ENCODE results near the gene DAGLA. TPM values are rescaled to one million over a fixed set of nuclear protein-coding genes. Genes with fewer than 3 reads are reported as not detected.
A peak's percentile ranks its signal among the peaks of the same experiment; 100 is the strongest.

Gene DAGLA
- total RNA-seq (1 to 10 TPM; 4.1 to 7.2 (median 6.1) TPM), polyA plus RNA-seq (3.7 TPM)
- long read RNA-seq, donor 1, full-length matches to known transcripts, result 2 of 10 reads
- long read RNA-seq, donor 1, partial matches to known transcripts, result 6 of 10 reads
- long read RNA-seq, donor 1, other reads (novel, unspliced or antisense), result 2 of 10 reads
- long read RNA-seq, donor 2, full-length matches to known transcripts, result 1 of 8 reads
- long read RNA-seq, donor 2, partial matches to known transcripts, result 1 of 8 reads
- long read RNA-seq, donor 2, other reads (novel, unspliced or antisense), result 6 of 8 reads
- long read RNA-seq, donor 3, partial matches to known transcripts, result 2 of 2 reads
- long read RNA-seq, donor 3, other reads (novel, unspliced or antisense), result 0 of 2 reads
- long read RNA-seq, donor 4, full-length matches to known transcripts, result 2 of 6 reads
- long read RNA-seq, donor 4, partial matches to known transcripts, result 0 of 6 reads
- long read RNA-seq, donor 4, other reads (novel, unspliced or antisense), result 4 of 6 reads

GRCh38 chr11:61679893-61680621 is at the start of gene DAGLA:
TSS of gene DAGLA (plus strand) at chr11:61680391. CDS start at chr11:61720156, 39,765 bp downstream.
- peak within 1 kb of the TSS; percentile 55 for H3K4me3 ChIP-seq (ENCODE audit: low read length)
- ATAC-seq, result peak; percentile 73 to 80
- DNase-seq, result peak; percentile 68 to 90 (median 89)
- WGBS, result 2% methylated on average over 84 of the region's 84 CpGs
- H3K4me1 ChIP-seq (ENCODE audit: control insufficient read depth, insufficient read depth, low read length), result peaks cover 7% of the 10 kb centered on the region
- no peak within 1 kb of the TSS for H3K27ac ChIP-seq (ENCODE audit: low read length)
- no peaks in the 10 kb centered on the region for H3K27me3 ChIP-seq (ENCODE audit: control insufficient read depth, insufficient read depth)
- intact Hi-C loops (cut with DNase I), result loop anchor here (2.0 to 5.0 kb wide), 2 partner anchors 52 to 53 kb away; no protein-coding TSS in a partner anchor
- H3K9me3 ChIP-seq (ENCODE audit: control insufficient read depth, low read length), result no peaks in the 10 kb centered on the region

GRCh38 chr11:61632096-61632495 is 48.1 kb upstream of the DAGLA start:
- Histone ChIP-seq H3K9me3 (ENCODE audit: control insufficient read depth, low read length) (no peaks in the 10 kb centered on the region), H3K27me3 (ENCODE audit: control insufficient read depth, insufficient read depth) (no peaks in the 10 kb centered on the region), H3K27ac (ENCODE audit: low read length) (no peak overlapping the region), H3K4me1 (ENCODE audit: control insufficient read depth, insufficient read depth, low read length) (no peaks in the 10 kb centered on the region), H3K4me3 (ENCODE audit: low read length) (no peak overlapping the region)
- intact Hi-C loops (cut with DNase I), result loop anchor here in 3 of 4 donors (10.0 kb wide), 3 partner anchors 147 to 187 kb away; a partner anchor contains a TSS
- WGBS, result 56% methylated on average over 12 of the region's 12 CpGs
- ATAC-seq (no peak), DNase-seq (no peak)

GRCh38 chr11:61635304-61635703 is 44.9 kb upstream of the DAGLA start:
- 96% methylated on average over 1 of the region's 1 CpG for WGBS
- ATAC-seq, result no peak
- no peak for DNase-seq
- no peaks in the 10 kb centered on the region for H3K9me3 ChIP-seq (ENCODE audit: control insufficient read depth, low read length)
- intact Hi-C loops (cut with DNase I), result loop anchor here (5.0 to 10.0 kb wide), 4 partner anchors 151 to 191 kb away; a partner anchor contains a TSS
- H3K27me3 ChIP-seq (ENCODE audit: control insufficient read depth, insufficient read depth), result no peaks in the 10 kb centered on the region
- H3K4me1 ChIP-seq (ENCODE audit: control insufficient read depth, insufficient read depth, low read length), result no peaks in the 10 kb centered on the region
- no peak overlapping the region for H3K27ac ChIP-seq (ENCODE audit: low read length)
- H3K4me3 ChIP-seq (ENCODE audit: low read length), result no peak overlapping the region

- Histone ChIP-seq H3K4me1 (ENCODE audit: control insufficient read depth, insufficient read depth, low read length) (no peaks in the 10 kb centered on the region), H3K9me3 (ENCODE audit: control insufficient read depth, low read length) (no peaks in the 10 kb centered on the region), H3K4me3 (ENCODE audit: low read length) (no peak overlapping the region), H3K27ac (ENCODE audit: low read length) (no peak overlapping the region), H3K27me3 (ENCODE audit: control insufficient read depth, insufficient read depth) (no peaks in the 10 kb centered on the region)
- intact Hi-C loops (cut with DNase I), result loop anchor here (5.0 to 10.0 kb wide), 4 partner anchors 151 to 191 kb away; a partner anchor contains a TSS
- DNase-seq (no peak), ATAC-seq (no peak)
- 83% methylated on average over 5 of the region's 5 CpGs for WGBS
These were observed 44.4 kb upstream of the DAGLA start for GRCh38 chr11:61635787-61636186.

GRCh38 chr11:61636676-61637075 is 43.5 kb upstream of the DAGLA start:
- 79% methylated on average over 11 of the region's 11 CpGs for WGBS
- Histone ChIP-seq H3K27ac (ENCODE audit: low read length) (no peak overlapping the region), H3K4me1 (ENCODE audit: control insufficient read depth, insufficient read depth, low read length) (no peaks in the 10 kb centered on the region), H3K27me3 (ENCODE audit: control insufficient read depth, insufficient read depth) (no peaks in the 10 kb centered on the region), H3K4me3 (ENCODE audit: low read length) (no peak overlapping the region), H3K9me3 (ENCODE audit: control insufficient read depth, low read length) (no peaks in the 10 kb centered on the region)
- DNase-seq (no peak), ATAC-seq (no peak)
- intact Hi-C loops (cut with DNase I), result loop anchor here (5.0 to 10.0 kb wide), 4 partner anchors 152 to 192 kb away; a partner anchor contains a TSS

- no peak for ATAC-seq
- WGBS, result 56% methylated on average over 9 of the region's 9 CpGs
- intact Hi-C loops (cut with DNase I), result loop anchor here (5.0 to 10.0 kb wide), 4 partner anchors 152 to 192 kb away; a partner anchor contains a TSS
These were observed 42.9 kb upstream of the DAGLA start for GRCh38 chr11:61637277-61637676.

GRCh38 chr11:61639816-61640443 is 40.3 kb upstream of the DAGLA start:
- ATAC-seq (no peak), DNase-seq (no peak)
- 69% methylated on average over 7 of the region's 7 CpGs for WGBS
- no peaks in the 10 kb centered on the region for H3K9me3 ChIP-seq (ENCODE audit: control insufficient read depth, low read length)
- intact Hi-C loops (cut with DNase I), result loop anchor here (5.0 to 10.0 kb wide), 4 partner anchors 155 to 195 kb away; a partner anchor contains a TSS
- H3K4me1 ChIP-seq (ENCODE audit: control insufficient read depth, insufficient read depth, low read length), result no peaks in the 10 kb centered on the region
- H3K4me3 ChIP-seq (ENCODE audit: low read length), result no peak overlapping the region
- no peak overlapping the region for H3K27ac ChIP-seq (ENCODE audit: low read length)
- no peaks in the 10 kb centered on the region for H3K27me3 ChIP-seq (ENCODE audit: control insufficient read depth, insufficient read depth)

More at GRCh38 chr11:61637277-61637676, 42.9 kb upstream of the DAGLA start:
- Histone ChIP-seq H3K4me3 (ENCODE audit: low read length) (no peak overlapping the region), H3K27me3 (ENCODE audit: control insufficient read depth, insufficient read depth) (no peaks in the 10 kb centered on the region), H3K4me1 (ENCODE audit: control insufficient read depth, insufficient read depth, low read length) (no peaks in the 10 kb centered on the region), H3K9me3 (ENCODE audit: control insufficient read depth, low read length) (no peaks in the 10 kb centered on the region), H3K27ac (ENCODE audit: low read length) (no peak overlapping the region)
- DNase-seq, result no peak

GRCh38 chr11:61642162-61642561 is 38.0 kb upstream of the DAGLA start:
- no peak for ATAC-seq
- 84% methylated on average over 8 of the region's 8 CpGs for WGBS

GRCh38 chr11:61645179-61645868 is 34.9 kb upstream of the DAGLA start:
- ATAC-seq (peak; percentile 77 to 85), DNase-seq (peak in 1 of 3 donors; percentile 72)
- Histone ChIP-seq H3K4me1 (ENCODE audit: control insufficient read depth, insufficient read depth, low read length) (no peaks in the 10 kb centered on the region), H3K9me3 (ENCODE audit: control insufficient read depth, low read length) (no peaks in the 10 kb centered on the region), H3K27ac (ENCODE audit: low read length) (no peak overlapping the region), H3K27me3 (ENCODE audit: control insufficient read depth, insufficient read depth) (no peaks in the 10 kb centered on the region), H3K4me3 (ENCODE audit: low read length) (no peak overlapping the region)
- 67% methylated on average over 9 of the region's 9 CpGs for WGBS
- intact Hi-C loops (cut with DNase I), result no loop called here

More at GRCh38 chr11:61642162-61642561, 38.0 kb upstream of the DAGLA start:
- no peaks in the 10 kb centered on the region for H3K9me3 ChIP-seq (ENCODE audit: control insufficient read depth, low read length)
- no peaks in the 10 kb centered on the region for H3K27me3 ChIP-seq (ENCODE audit: control insufficient read depth, insufficient read depth)
- H3K4me1 ChIP-seq (ENCODE audit: control insufficient read depth, insufficient read depth, low read length), result no peaks in the 10 kb centered on the region
- H3K27ac ChIP-seq (ENCODE audit: low read length), result no peak overlapping the region
- DNase-seq, result no peak
- intact Hi-C loops (cut with DNase I), result no loop called here
- H3K4me3 ChIP-seq (ENCODE audit: low read length), result no peak overlapping the region

- Histone ChIP-seq H3K9me3 (ENCODE audit: control insufficient read depth, low read length) (no peaks in the 10 kb centered on the region), H3K27me3 (ENCODE audit: control insufficient read depth, insufficient read depth) (no peaks in the 10 kb centered on the region), H3K4me1 (ENCODE audit: control insufficient read depth, insufficient read depth, low read length) (no peaks in the 10 kb centered on the region), H3K4me3 (ENCODE audit: low read length) (no peak overlapping the region), H3K27ac (ENCODE audit: low read length) (no peak overlapping the region)
- ATAC-seq, result no peak
- intact Hi-C loops (cut with DNase I), result no loop called here
- WGBS, result 72% methylated on average over 3 of the region's 3 CpGs
- DNase-seq, result no peak
These were observed 32.7 kb upstream of the DAGLA start for GRCh38 chr11:61647529-61647928.
